ENCODE data around the gene ZNF264.

Gene ZNF264

DNA sequence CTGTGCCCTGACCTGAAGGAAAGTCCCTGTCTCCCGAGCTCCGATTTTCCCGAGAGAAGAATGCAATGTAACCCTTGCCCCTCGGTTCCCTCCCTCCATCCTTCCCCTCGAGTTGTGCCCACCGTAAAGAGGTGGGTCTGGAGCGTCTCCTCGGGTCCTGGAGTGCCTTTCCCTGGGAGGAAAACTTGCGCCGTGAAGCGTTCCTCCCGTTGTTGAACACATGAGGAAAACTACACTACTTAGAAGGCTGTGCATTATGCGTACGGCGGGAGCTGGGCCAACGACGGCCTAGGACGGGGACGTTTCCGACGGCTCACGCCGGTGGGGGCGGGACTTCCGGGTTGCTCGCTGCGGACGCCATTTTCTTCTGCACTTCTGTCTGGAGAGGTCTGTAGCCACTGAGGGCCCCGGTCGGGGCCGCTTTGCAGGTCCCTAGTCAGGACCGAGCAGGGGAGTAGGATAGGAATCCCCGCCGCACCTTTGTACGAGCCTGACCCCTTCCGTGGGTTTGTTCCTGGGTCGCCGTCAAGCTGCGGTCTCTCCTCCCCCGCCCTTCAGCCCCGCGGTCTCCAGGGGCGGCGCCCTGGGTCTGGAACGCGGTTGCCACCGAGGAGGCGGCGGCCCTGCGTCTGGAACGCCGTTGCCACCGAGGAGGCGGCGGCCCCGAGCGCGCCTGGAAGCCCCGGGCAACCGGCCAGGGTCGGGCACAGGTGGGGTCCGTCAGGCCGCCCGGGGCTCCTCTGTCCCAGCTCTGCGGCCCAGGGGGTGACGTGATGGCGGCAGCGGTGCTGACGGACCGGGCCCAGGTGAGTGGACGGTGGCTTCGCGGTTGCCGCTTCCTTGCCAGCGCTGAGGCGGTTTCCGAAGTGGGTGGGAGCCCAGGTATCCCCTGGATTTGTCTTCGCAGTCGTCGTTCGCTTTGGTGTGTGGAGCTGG lies at the start of gene ZNF264:
Gene ZNF264 (plus strand): TSS at position 360 of the 936 bp plus-strand sequence. CDS start 414 bp downstream, at position 774.
- TF ChIP-seq, protein P1, sequence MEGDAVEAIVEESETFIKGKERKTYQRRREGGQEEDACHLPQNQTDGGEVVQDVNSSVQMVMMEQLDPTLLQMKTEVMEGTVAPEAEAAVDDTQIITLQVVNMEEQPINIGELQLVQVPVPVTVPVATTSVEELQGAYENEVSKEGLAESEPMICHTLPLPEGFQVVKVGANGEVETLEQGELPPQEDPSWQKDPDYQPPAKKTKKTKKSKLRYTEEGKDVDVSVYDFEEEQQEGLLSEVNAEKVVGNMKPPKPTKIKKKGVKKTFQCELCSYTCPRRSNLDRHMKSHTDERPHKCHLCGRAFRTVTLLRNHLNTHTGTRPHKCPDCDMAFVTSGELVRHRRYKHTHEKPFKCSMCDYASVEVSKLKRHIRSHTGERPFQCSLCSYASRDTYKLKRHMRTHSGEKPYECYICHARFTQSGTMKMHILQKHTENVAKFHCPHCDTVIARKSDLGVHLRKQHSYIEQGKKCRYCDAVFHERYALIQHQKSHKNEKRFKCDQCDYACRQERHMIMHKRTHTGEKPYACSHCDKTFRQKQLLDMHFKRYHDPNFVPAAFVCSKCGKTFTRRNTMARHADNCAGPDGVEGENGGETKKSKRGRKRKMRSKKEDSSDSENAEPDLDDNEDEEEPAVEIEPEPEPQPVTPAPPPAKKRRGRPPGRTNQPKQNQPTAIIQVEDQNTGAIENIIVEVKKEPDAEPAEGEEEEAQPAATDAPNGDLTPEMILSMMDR (IDR thresholded peaks at IDR 0.05; ENCODE audit: insufficient read depth, low read depth, low read length, missing control alignments), result no peak

DNA sequence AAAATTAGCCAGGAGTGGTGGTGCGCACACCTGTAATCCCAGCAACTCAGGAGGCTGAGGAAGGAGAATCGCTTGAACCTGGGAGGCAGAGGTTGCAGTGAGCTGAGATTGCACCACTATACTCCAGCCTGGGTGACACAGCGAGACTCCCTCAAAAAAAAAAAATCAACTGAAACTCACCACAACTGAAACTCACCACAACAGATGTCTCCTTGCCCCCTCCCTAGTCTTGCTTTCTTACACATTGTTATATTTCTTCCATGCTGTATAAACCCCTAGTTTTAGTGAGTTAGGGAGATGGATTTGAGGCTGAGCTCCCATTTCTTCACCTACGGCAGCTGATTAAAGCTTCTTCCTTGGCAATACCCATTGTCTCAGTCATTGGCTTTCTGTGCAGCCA lies 49.6 kb upstream of the ZNF264 start:
- DNase-seq (ENCODE audit: low read depth), result no peak
- TF ChIP-seq, protein P1 (IDR thresholded peaks at IDR 0.05; ENCODE audit: insufficient read depth, low read depth, low read length, missing control alignments), result no peak
- H3K4me3 ChIP-seq (ENCODE audit: low read length), result no peak overlapping the region

More for the DNA sequence above, at the start of gene ZNF264:
- peak; percentile 88 for DNase-seq (ENCODE audit: low read depth)
- H3K4me3 ChIP-seq (ENCODE audit: low read length), result peak within 1 kb of the TSS; percentile 92

DNA sequence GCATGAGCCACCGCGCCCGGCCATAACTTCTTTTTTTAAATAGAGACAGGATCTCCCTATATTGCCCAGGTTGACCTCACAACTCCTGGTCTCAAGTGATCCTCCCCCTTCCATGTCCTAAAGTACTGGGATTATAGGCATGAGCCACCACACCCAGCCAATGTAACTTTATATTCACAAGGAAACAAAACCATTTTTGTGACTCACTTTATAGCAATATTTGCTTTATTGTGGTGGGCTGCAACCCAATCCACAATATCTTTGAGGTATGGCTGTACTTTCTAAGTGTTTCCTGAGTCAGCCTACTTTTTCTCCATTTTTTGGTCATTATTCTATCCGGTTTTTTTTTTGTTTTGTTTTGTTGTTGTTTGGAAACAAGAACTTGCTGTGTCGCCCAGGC lies 38.4 kb upstream of the ZNF264 start:
- DNase-seq (ENCODE audit: low read depth), result no peak
- TF ChIP-seq, protein P1 (IDR thresholded peaks at IDR 0.05; ENCODE audit: insufficient read depth, low read depth, low read length, missing control alignments), result no peak
- H3K4me3 ChIP-seq (ENCODE audit: low read length), result no peak overlapping the region

DNA sequence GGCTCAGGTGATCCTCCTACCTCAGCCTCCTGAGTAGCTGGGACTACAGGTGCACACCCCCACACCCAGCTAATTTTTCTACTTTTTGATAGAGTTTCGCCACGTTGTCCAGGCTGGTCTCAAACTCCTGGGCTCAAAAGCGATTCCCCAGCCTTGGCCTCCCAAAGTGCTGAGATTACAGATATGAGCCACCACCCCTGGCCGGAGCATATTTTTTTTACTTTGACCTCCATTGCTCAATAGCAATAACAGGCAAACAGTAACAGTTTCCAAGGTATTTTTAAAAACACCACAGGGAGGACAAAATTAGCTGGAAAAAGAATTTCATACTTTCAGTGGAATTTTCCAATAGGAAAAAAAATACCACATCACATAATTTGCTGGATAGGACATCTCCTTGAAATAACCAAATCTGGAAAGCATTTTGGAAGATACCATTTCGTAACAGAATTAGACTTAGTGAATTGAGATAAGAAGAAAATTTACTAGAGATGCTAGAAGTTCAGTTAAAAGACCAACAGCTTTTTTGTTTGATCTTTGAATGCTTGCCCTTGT lies 29.2 kb upstream of the ZNF264 start:
- TF ChIP-seq, protein P1 (IDR thresholded peaks at IDR 0.05; ENCODE audit: insufficient read depth, low read depth, low read length, missing control alignments), result no peak
- no peak overlapping the region for H3K4me3 ChIP-seq (ENCODE audit: low read length)
- no peak for DNase-seq (ENCODE audit: low read depth)

DNA sequence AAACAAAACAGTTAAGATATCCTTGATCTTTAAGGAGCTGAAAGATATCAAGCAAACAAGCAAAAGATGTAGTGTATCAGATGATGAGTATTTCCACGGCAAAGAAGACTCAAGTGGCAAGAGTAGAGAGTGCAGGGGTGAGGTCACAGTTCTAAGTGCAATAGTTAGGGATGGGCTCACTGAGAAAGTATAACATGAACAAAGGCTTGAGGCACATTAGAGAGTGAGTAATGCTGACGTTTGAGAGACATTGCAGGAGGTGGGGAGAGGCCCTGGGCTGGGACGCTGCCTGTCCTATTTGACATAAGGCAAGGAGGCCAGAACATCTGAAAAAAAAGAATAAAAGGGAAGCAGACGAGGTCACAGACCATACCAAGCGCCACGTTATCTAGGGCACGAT lies 25.5 kb upstream of the ZNF264 start:
- H3K4me3 ChIP-seq (ENCODE audit: low read length), result no peak overlapping the region
- TF ChIP-seq, protein P1 (IDR thresholded peaks at IDR 0.05; ENCODE audit: insufficient read depth, low read depth, low read length, missing control alignments), result no peak
- peak; percentile 67 for DNase-seq (ENCODE audit: low read depth)

DNA sequence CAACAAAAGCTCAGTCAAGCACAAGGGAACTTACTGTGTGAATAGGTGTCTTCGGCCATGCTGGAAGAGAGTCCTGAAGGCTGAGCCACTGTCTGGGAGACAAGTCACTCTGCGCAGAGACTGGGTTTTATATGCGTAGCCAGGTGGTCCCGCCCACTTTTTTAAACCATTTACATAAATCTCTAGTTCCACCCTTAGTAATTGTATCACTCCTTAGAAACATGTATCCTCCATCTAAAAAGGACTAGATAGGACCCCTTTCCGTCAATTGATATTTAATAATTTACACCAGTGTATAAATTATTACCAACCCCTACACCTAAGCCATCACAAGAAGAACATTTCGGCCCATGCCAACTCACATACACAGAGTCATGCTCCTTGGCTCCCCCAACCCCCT lies 23.9 kb upstream of the ZNF264 start, which contains the start of gene DUXA:
Gene DUXA (minus strand): TSS at position 101 of the 400 bp plus-strand sequence. CDS start 42 bp downstream, at position 59.
- no peak for DNase-seq (ENCODE audit: low read depth)
- TF ChIP-seq, protein P1 (IDR thresholded peaks at IDR 0.05; ENCODE audit: insufficient read depth, low read depth, low read length, missing control alignments), result no peak
- H3K4me3 ChIP-seq (ENCODE audit: low read length), result no peak within 1 kb of the TSS

Measured in epithelial cell of esophagus (primary cell).